WERI-Rb-1 (cell line): ENCODE measurements around the gene DUSP22.

ENCODE experiments used
- DNase-seq: peaks from one replicate; pipeline ENCODE4 v3.0.0-alpha.2; 2020
- H3K27ac ChIP-seq: fragments of 250-450 bp; sonication (Bioruptor Pico); 2 replicates; pipeline ENCODE4 v1.5.1; 2020; ENCODE audit warnings: mild to moderate bottlenecking, moderate library complexity
- H3K27me3 ChIP-seq: fragments of 250-450 bp; sonication (Bioruptor Pico); 2 replicates; pipeline ENCODE4 v1.5.1; 2021; ENCODE audit warnings: mild to moderate bottlenecking, low read depth, moderate library complexity; ENCODE audit not compliant: insufficient read depth, severe bottlenecking
- H3K36me3 ChIP-seq: fragments of 250-450 bp; sonication (Bioruptor Pico); 2 replicates; pipeline ENCODE4 v1.5.1; 2020; ENCODE audit warnings: mild to moderate bottlenecking, moderate library complexity
- H3K4me3 ChIP-seq: 2 replicates; pipeline ENCODE4 v1.5.1; 2011; ENCODE audit warnings: low read depth, mild to moderate bottlenecking, control low read depth, low read length
- H3K9me3 ChIP-seq: fragments of 250-450 bp; sonication (Bioruptor Pico); 2 replicates; pipeline ENCODE4 v1.5.1; 2021; ENCODE audit warnings: mild to moderate bottlenecking, moderate library complexity; ENCODE audit not compliant: severe bottlenecking
- TF ChIP-seq, protein P1 (sequence below): IDR thresholded peaks from 2 replicates; pipeline ENCODE4 v1.5.1; 2011; ENCODE audit warnings: low read depth, mild to moderate bottlenecking, control low read depth, inconsistent platforms, low read length

The DUSP22 gene

DNA sequence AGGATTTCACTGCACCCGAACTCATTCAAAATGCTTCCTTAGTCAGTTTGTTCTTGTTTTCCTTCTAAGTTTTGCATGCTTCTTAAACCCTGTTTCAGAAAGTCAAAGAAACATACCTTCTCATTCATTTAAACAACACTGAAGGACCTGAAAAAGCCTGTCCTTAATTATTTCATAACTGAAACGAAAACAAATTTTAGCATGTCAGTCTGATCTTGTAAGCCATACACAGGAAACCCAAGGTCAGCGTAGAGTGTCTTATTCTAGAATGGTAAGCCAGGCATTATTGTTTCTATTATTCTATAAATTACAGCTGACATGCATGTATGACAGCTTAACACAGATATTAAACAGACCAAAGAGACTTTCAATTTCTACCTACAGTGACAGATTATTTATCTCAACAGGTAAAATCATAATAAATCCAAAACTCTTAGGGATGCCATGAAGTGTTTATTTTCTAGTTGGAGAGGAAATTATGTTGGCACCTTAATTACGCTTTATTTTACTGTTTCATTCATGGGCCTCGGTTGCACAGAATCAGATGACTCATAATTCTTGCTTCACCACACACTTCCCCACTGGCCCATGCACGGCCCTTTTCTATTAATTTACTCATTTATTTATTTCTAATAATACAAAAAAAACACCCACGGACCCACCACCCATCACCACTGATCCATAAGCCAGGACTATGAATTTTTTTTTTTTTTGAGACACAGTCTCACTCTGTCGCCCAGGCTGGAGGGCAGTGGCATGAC is 39.3 kb upstream of the DUSP22 start:
- Histone ChIP-seq H3K4me3 (no peak overlapping the region), H3K27ac (no peak overlapping the region), H3K9me3 (no peaks in the 10 kb centered on the region), H3K36me3 (no peaks in the 10 kb centered on the region), H3K27me3 (no peaks in the 10 kb centered on the region)
- TF ChIP-seq, protein P1, sequence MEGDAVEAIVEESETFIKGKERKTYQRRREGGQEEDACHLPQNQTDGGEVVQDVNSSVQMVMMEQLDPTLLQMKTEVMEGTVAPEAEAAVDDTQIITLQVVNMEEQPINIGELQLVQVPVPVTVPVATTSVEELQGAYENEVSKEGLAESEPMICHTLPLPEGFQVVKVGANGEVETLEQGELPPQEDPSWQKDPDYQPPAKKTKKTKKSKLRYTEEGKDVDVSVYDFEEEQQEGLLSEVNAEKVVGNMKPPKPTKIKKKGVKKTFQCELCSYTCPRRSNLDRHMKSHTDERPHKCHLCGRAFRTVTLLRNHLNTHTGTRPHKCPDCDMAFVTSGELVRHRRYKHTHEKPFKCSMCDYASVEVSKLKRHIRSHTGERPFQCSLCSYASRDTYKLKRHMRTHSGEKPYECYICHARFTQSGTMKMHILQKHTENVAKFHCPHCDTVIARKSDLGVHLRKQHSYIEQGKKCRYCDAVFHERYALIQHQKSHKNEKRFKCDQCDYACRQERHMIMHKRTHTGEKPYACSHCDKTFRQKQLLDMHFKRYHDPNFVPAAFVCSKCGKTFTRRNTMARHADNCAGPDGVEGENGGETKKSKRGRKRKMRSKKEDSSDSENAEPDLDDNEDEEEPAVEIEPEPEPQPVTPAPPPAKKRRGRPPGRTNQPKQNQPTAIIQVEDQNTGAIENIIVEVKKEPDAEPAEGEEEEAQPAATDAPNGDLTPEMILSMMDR = no peak
- DNase-seq = no peak

DNA sequence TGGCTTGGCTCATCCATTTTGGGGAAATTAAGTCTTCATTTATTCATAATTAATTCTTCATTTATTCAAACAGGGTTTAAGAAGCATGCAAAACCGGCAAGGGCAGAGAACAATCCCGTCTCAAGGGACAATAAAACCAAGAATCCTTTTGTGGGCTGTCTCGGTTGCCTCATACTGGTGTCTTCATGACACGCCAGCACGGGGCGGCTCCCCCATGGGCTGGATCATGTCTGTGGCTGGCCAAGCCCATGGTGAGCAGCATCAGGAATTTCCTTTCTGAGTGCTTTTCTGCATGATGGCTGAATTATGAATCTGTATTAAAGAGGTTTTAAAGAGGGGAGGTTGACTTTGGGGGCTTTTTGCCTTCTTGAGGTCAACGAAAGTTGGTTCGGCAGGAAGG is 38.3 kb upstream of the DUSP22 start:
- DNase-seq = no peak
- no peak overlapping the region for H3K27ac ChIP-seq

DNA sequence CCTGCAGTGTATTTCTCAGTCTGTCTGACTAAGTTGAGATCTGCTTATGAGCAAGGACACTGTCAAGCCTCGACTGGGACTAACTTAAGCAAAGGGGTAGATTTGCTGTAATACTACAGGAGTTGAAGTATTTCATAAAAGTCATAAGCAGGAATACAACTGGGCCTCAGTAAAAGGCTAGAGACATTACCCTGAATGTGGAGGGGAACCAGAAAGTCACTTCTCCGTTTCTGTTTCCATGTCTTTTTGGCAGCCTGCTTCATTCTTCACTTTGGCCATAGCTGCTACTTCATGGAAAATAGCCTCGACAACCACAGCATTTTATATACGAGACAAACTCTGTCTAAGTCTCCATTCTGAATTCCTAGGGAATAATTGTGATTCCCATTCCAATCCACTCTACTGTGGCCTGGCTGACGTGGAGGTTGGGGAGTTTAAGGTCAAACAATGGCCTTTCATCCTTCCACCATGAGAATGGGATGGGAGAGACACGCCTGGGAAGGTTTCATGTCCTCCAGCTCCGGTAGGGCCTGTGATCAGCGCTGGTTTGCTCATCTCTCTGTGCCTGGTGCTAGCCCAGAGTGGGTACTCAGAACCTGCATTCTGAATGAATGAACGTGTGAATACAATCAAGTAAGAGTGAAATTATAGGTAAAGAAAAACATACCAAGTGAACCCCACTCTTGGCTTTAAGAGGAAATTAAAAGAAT is 37.1 kb upstream of the DUSP22 start:
- TF ChIP-seq, protein P1 = no peak
- Histone ChIP-seq H3K36me3 (no peaks in the 10 kb centered on the region), H3K9me3 (peaks cover 3% of the 10 kb centered on the region), H3K27ac (no peak overlapping the region), H3K27me3 (no peaks in the 10 kb centered on the region), H3K4me3 (no peak overlapping the region)
- DNase-seq = no peak

More for the DNA sequence above, 38.3 kb upstream of the DUSP22 start:
- Histone ChIP-seq H3K9me3 (peaks cover 3% of the 10 kb centered on the region), H3K4me3 (no peak overlapping the region), H3K27me3 (no peaks in the 10 kb centered on the region), H3K36me3 (no peaks in the 10 kb centered on the region)
- TF ChIP-seq, protein P1 = no peak

DNA sequence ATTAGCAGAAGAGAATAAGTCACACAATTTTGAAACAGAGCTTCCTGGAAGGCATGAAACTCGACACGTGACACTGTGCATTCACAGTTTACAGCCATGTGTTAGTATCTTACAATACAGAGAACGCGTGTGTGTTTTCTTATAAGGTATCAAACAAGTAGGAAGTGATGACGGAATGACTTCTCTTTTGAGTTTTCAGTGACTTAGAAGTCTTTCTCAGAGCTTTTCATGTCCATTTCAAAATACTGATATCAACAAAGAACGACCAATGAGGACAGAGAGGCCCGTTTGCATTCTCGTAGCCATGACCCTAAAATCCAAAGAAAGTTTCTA is 36.6 kb upstream of the DUSP22 start:
- no peak for DNase-seq
- H3K4me3 ChIP-seq = no peak overlapping the region
- no peak overlapping the region for H3K27ac ChIP-seq
- TF ChIP-seq, protein P1 = no peak
- H3K9me3 ChIP-seq = peaks cover 3% of the 10 kb centered on the region
- H3K36me3 ChIP-seq = no peaks in the 10 kb centered on the region
- no peaks in the 10 kb centered on the region for H3K27me3 ChIP-seq

DNA sequence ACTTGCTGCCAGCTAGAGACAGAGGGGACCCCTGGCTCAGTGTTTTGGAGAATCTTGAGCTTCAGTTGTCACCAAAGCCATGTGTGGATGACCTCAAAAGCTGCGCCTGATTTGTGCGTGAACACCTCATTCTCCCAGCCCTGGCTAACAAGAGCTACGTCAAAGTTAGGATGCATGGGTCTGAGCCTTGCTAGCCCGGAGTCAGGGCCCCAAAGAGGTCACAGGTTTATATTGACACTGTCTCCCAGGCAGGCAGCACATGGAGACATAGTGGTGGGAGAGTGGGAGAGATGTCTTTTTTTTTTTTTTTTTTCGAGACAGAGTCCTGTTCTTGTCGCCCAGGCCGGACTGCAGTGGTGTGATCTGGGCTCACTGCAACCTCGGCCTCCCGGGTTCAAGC is 36.1 kb upstream of the DUSP22 start:
- no peak overlapping the region for H3K4me3 ChIP-seq
- no peaks in the 10 kb centered on the region for H3K36me3 ChIP-seq
- no peak for DNase-seq
- TF ChIP-seq, protein P1 = no peak
- H3K9me3 ChIP-seq = peaks cover 3% of the 10 kb centered on the region
- no peaks in the 10 kb centered on the region for H3K27me3 ChIP-seq
- no peak overlapping the region for H3K27ac ChIP-seq
